Spleen (tissue), 7 donors: ENCODE measurements around the gene HDHD3.

ENCODE experiments used
- CTCF ChIP-seq, 11 experiments: fragments of 200-600 bp in 7 of 11; fragments of 450-650 bp in 4 of 11; sonication (generic) in 4 of 11; IDR thresholded peaks in 8 of 11; conservative IDR thresholded peaks in 3 of 11; 1 replicate in 7 of 11; 2 replicates in 4 of 11; pipeline versions ENCODE4 v1.4.0 to v1.8.0; 2016 to 2021; ENCODE audit warnings: antibody characterized with exemption in 11 of 11, inconsistent platforms in 4 of 11, mild to moderate bottlenecking in 1 of 11
- POLR2A ChIP-seq, 3 donors: fragments of 450-650 bp; IDR thresholded peaks; one replicate each; pipeline ENCODE4 v1.5.1; 2017; ENCODE audit warnings: antibody characterized with exemption in 3 of 3, mild to moderate bottlenecking in 1 of 3
- donor health status: DM: no; HTN: no; CAD: no; lungs with moderate emphysema.
- donor health status: DM: no; HTN: no; CAD: no.
- donor health status: DM: no; HTN: no; CAD: no.

- TF ChIP-seq CTCF (IDR thresholded peaks at IDR 0.05 in 8 of 11, conservative IDR thresholded peaks at IDR 0.05 in 3 of 11) (no peak), POLR2A (IDR thresholded peaks at IDR 0.05) (no peak)
These were observed 26.6 kb downstream of the HDHD3 start for GRCh38 chr9:113350107-113350661.
